NCI-H2171 (cell line): ENCODE measurements around the gene MANF.
A peak's percentile ranks its signal among the peaks of the same experiment; 100 is the strongest.
"Not testable (repeated sequence)": the region's sequence is repeated elsewhere in the genome, so short reads cannot be mapped to it uniquely, and the experiment has no call there.

Experiments
- DNase-seq: peaks from one replicate; lab custom pipeline; 2025; lab: John Stamatoyannopoulos, UW

The MANF gene

GRCh38 chr3:51373658-51374421, 11.3 kb upstream of the MANF start:
- no peak for DNase-seq

DNA sequence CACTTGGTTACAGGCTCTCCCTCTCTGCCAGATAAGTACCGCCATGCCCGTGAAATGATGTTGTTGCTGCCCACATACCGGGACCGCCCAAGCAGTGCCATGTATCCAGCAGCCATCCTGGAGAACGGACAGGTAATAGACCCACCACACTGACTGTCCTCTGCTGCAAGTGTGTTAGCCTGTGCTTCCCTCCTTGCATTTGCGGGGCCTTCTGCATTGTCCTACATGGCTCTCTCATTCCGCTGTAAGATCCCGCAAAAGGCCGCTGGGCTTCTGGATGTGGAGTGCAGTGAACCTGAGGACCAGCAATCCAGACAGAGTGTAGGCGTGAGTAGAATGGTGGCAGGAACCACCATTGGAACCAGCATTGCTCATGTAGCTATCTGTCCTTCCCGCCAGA, 10.6 kb upstream of the MANF start:
- no peak for DNase-seq

- DNase-seq = no peak
These were observed 10.0 kb upstream of the MANF start for GRCh38 chr3:51375136-51375535.

DNA sequence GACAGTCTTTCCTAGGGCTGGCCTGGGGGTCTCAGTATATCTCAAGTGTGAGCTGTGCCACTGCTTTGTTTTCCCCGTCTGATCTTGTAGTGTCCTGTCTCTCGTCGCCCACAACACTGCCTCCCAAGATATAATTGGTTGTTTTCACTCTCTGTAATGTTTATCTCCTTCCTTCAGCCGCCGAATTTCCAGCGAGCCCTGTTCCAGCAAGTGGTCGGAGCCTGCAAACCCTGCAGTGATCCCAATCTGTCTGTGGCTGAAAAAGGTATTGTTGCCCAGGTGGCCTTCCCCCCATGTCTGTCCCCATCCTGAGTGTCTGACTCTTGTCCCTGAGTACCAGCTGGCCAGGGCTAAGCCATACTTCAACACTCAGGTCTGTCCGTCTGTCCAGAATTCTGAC, 9.5 kb upstream of the MANF start:
- no peak for DNase-seq

DNA sequence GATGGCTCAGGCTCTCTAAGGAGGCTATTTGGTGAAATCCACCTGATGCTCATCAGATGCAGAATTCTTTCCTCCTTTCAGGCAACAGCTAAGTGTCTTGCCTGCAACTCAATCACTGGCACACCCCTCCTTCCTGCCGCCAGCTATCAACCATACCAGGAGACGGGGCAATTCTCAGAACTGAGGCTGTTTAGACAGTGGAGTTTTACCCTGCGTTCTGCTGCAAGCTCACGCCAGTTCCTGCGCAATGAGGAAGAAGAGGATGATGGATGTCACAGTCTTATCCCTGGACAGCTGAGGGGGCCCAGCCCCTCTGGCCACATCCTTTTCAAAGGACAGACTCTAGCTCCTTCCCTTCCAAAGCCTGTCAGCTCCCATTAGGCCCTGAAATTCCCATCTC, 7.0 kb upstream of the MANF start:
- DNase-seq = no peak

GRCh38 chr3:51378726-51379125, 6.4 kb upstream of the MANF start:
- no peak for DNase-seq

DNA sequence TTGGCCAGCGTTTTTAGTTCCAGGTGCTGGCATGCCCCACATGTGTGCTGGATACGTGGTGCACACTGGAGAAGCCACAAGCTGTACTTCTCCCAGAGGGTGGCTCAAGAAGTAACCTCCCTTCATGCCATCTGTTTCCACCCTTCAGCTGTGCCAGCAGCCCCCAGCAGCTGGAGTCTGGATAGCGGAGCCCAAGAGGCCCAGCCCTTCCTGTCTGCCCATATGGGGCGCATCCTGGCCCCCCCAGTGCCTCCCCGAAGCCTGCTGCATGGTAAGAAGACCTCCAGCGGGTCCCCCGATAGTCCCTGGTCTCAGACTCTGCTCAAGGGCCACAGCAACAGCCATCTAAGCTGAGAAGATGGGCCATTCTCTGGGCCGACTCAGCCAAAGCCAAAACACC, 5.8 kb upstream of the MANF start:
- DNase-seq = no peak

- DNase-seq = no peak
These were observed 5.2 kb upstream of the MANF start for GRCh38 chr3:51379746-51380455.

- DNase-seq = no peak
These were observed 4.3 kb upstream of the MANF start for GRCh38 chr3:51380601-51381332.

- no peak for DNase-seq
These were observed 3.8 kb upstream of the MANF start for GRCh38 chr3:51381333-51381705.

- DNase-seq = no peak
These were observed 2.9 kb upstream of the MANF start for GRCh38 chr3:51382076-51382745.

DNA sequence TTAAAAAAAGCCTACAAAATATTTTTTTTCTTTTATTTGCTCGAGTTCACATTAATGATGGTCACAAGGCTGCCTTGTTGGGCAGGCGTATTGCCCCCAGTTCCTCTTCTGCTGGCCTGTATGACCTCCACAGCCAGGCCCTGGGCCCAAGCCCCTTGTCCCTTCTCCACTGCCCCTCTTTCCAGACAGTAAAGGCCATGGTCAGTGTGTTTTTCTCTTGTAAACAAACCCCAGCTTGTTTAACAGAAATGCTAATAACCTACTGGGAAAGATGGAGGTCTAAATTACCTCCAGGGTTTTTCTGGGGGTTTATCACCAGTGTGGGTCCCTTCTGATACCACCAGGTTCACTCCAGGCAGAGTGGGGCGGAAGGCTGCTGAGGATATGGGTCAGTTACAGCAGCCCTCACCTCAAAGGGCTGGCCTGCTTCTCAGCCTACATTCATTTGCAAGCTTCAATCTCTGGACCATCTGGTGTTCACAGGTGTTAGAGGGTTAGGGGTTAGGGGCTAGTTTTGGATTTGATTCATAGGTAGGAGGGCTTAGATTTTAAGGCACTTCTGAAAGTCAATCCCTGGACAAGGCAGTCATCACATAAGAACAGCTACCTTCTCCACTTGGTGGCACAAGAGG, 2.0 kb upstream of the MANF start:
- DNase-seq = no peak

GRCh38 chr3:51384055-51384725, 901 bp upstream of the MANF start:
- DNase-seq = no peak

- DNase-seq = no peak
These were observed 565 bp downstream of the MANF start for GRCh38 chr3:51385621-51386091.

DNA sequence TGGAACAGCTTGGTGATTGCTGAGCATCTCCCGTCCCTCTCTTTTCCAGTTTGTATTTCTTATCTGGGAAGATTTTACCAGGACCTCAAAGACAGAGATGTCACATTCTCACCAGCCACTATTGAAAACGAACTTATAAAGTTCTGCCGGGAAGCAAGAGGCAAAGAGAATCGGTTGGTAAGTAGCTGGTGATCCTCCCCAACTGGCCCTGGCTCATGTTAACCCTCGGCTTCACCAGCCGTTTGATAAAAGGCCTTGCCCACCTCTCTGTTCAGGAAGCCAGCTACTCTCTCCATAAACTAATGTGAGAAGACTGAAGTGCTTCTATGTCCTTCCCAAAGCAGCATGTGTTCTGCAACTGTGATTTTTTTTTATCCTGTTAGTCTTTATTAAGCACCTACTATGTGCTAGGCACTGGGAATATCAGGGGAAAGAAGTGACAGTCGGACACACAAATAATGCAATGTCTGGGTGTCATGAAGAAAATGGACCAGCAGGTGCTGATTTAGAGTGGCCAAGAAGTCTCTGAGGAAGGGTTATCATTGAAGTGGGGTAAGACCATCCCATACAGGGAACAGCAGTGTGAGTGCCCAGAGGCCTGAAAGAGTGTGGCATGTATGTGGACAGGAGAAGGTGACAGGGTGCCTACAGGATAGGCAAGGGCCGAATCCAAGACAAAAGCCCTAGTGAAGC, 1.2 kb downstream of the MANF start:
- no peak for DNase-seq

- no peak for DNase-seq
These were observed 1.8 kb downstream of the MANF start for GRCh38 chr3:51386852-51387229.

- not testable (repeated sequence) for DNase-seq
These were observed 2.2 kb downstream of the MANF start for GRCh38 chr3:51387281-51387680.

DNA sequence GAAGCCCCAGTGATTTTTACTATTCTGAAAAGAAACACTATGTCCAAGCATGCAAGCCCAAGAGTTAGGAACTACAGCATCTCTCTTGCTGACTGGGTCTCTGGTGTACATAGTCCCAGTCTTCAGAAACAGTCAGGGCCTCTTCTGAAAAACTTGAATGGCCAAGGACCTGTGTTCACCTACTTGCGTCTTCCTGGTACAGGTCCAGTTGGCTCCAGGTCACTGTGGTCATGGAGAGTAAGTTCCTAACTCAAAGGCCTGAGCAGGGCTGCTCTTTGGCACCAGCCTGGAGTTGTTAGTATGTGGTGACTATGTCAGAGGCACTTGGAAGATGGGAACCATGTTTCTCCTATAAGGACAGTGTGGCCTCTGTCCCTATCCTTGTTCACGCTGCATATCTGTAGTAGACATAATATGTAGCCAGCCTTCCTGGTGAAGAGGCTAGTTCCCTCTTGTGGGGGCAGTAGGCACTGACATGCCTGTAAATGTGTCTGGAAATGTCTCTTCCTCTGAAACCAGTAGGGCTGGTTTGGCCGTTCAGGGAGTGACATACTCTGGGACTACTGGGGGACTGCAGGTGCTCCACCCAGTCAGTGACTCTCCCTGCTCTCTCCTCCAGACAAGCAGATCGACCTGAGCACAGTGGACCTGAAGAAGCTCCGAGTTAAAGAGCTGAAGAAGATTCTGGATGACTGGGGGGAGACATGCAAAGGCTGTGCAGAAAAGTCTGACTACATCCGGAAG, 3.4 kb downstream of the MANF start:
- DNase-seq = no peak

GRCh38 chr3:51389423-51390183, 4.5 kb downstream of the MANF start:
- peak; percentile 1 for DNase-seq
